SK-N-SH treated with all-trans-retinoic acid at 6 μM for 48 hours (cell line): ENCODE results near the gene GRM4.

Experiments used
- ISL1 ChIP-seq: fragments of 250-450 bp; sonication (Bioruptor Pico); IDR thresholded peaks from 2 replicates; pipeline ENCODE4 v2.1.2; 2022; ENCODE audit warnings: mild to moderate bottlenecking, moderate library complexity
- TSHZ2 ChIP-seq: fragments of 250-450 bp; sonication (Bioruptor Pico); IDR thresholded peaks from 2 replicates; pipeline ENCODE4 v1.5.0; 2020; ENCODE audit warnings: mild to moderate bottlenecking, moderate library complexity
- ZFP30 ChIP-seq: fragments of 450-650 bp; formaldehyde crosslinking; IDR thresholded peaks from 2 replicates; pipeline ENCODE4 v1.5.0; 2022; ENCODE audit warnings: mild to moderate bottlenecking, moderate library complexity

GRCh38 chr6:34131326-34132290 lies 14.3 kb downstream of the GRM4 start:
- no peak for TF ChIP-seq TSHZ2
- TF ChIP-seq ZFP30, result no peak
- TF ChIP-seq ISL1 (CRISPR knock-in tag), result no peak
